AG04449 (cell line): ENCODE results near the gene IGSF21.

ENCODE experiments used
- CTCF ChIA-PET: fragments of 350-600 bp; formaldehyde crosslinking; extraction: SDS; loops from one replicate; lab custom pipeline; 2021; ENCODE audit warnings: antibody characterized with exemption; lab: Yijun Ruan, JAX
- POLR2A ChIA-PET: fragments of 400-600, 350-600 bp; formaldehyde crosslinking; extraction: SDS; loops from one replicate; lab custom pipeline; 2020; ENCODE audit warnings: antibody characterized with exemption, inconsistent platforms; lab: Yijun Ruan, JAX
- DNase-seq: peaks from one replicate; pipeline ENCODE4 v3.0.0-alpha.2; 2010; ENCODE audit warnings: low read depth, low spot score
- H3K4me3 ChIP-seq: 2 replicates; pipeline ENCODE4 v1.5.1; 2011; ENCODE audit warnings: low read depth, mild to moderate bottlenecking, control low read depth, low read length
- TF ChIP-seq, protein P1 (sequence below): IDR thresholded peaks from one replicate; pipeline ENCODE4 v1.5.1; 2011; ENCODE audit warnings: mild to moderate bottlenecking, moderate library complexity, low read length, control low read depth, inconsistent platforms; ENCODE audit not compliant: insufficient read depth; ENCODE audit errors: missing control alignments

The IGSF21 gene

DNA sequence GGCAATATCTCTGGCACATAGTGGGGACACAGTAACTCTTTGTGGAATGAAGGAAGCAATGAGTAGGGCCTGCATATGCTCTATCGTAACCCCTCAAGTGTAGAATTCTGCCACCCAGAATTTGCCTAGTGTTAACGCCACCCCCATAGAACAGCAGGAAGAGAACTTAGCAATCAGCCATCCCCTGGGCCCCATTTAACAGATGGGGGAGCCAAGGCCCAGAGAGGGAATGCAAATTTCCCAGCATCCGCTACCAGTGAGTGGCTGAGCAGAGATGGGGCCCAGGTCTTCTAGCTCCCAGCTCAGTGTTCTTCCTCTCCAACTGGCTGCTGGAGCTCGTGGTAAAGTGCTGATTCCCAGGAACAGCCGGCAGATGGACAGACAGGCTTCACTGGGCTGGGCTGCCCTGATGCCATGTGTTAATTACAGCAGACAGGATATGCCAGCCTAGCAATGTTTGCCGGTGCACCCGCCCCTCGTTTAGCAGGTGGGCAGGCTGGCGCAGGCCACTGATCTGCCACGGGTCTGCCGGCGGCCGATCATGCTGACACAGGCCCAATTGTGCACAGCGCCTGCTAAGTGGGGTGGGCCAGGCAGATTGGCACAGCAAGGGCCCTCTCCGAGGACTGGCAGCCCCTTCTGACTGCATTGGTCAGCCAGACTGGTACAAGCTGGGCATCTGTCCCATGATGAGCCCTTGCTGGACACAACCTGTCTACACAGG, 171.9 kb downstream of the IGSF21 start:
- CTCF ChIA-PET: no interaction called here
- no peak for DNase-seq
- no peak overlapping the region for H3K4me3 ChIP-seq
- POLR2A ChIA-PET: no interaction called here
- TF ChIP-seq, protein P1, sequence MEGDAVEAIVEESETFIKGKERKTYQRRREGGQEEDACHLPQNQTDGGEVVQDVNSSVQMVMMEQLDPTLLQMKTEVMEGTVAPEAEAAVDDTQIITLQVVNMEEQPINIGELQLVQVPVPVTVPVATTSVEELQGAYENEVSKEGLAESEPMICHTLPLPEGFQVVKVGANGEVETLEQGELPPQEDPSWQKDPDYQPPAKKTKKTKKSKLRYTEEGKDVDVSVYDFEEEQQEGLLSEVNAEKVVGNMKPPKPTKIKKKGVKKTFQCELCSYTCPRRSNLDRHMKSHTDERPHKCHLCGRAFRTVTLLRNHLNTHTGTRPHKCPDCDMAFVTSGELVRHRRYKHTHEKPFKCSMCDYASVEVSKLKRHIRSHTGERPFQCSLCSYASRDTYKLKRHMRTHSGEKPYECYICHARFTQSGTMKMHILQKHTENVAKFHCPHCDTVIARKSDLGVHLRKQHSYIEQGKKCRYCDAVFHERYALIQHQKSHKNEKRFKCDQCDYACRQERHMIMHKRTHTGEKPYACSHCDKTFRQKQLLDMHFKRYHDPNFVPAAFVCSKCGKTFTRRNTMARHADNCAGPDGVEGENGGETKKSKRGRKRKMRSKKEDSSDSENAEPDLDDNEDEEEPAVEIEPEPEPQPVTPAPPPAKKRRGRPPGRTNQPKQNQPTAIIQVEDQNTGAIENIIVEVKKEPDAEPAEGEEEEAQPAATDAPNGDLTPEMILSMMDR: no peak

DNA sequence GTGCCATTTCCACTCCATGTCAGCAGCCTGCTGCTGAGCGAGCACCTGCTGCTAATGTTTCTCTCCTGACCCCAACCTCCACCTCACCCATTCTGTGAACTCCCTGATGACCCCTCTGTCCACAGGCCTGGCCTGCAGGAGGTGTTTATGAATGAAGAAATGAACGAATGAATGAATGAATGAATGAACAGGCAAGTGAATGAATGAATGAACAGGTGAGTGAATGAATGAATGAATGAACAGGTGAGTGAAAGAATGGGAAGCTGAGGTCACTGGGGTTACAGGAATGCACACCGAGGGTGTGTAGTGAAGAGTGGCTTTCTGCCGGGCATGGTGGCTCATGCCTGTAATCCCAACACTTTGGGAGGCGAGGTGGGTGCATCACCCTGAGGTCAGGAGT, 173.4 kb downstream of the IGSF21 start:
- H3K4me3 ChIP-seq: no peak overlapping the region
- TF ChIP-seq, protein P1: no peak
- DNase-seq: no peak
- POLR2A ChIA-PET: no interaction called here
- CTCF ChIA-PET: no interaction called here

DNA sequence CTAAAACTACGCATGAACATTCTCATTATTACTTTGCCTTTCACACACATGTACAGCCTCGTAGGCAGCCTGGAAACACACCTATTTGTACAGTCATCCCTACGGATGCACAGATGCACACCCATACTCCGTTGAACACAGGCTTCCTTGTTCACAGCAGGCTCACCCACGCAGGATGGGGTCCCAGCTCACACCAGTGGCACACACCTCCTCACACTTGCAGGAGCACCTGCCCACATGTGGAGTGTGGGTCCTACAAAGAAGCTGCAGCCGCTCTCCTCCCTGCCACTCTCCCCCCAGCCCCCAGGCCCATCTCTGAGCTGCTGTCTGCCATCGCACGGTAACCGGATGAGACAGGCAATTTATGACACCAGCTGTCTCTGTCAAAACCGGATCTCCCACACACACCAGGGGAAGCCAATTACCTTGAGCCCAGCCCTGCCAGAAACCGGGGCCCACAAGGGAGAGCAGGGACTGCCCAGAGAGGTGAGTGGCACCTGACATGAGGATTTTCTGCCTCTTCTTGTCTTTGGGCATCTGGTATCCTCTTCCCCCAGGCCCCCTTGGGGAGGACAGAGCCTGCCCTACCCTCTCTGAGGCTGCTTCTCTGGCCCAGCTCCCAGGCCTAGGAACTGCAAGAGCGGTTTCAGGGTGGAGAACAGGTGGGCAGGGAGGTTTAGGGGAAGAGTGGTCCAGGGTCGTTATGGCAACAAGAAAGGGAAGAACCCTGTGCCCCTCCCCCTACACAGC, 175.4 kb downstream of the IGSF21 start:
- no peak for DNase-seq
- ChIA-PET POLR2A (no interaction called here), CTCF (no interaction called here)
- TF ChIP-seq, protein P1: no peak
- no peak overlapping the region for H3K4me3 ChIP-seq

DNA sequence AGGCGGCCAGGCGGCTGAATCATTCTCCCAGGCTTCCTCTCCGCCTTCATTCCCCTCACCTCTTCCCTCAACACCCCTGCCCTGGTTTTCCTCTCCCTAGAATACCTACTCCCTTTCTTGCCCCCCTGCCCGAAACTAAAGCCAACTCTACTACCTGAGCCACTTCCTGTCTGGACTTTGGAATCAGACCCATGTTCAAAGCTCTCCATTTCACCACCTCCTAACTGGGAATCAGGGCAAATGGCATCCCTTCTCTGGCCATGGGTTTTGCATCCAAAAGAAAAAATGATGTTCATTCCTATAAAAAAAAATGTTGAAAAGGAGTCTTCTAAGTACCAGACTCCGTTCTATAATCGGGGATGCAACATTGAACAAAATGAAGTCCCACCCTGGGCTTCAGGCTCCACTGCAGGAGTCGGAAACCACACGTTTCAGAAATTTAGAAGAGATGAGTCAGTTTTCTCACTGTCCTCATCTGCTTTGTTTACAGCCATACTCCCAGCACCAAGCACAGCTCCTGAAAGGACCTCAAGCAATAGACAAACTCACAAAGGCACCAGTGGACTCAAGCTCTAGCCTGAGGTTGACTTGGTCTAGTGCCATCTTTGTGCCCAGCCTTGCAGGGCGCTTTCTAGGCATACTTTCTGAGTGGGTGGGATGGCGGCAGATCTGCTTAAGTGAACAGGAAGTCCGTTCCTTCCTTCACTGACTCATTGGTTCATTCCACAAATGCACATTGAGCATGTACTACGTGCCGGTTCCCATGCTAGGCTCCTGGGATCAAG, 176.2 kb downstream of the IGSF21 start:
- no peak for DNase-seq
- ChIA-PET POLR2A (no interaction called here), CTCF (no interaction called here)
- TF ChIP-seq, protein P1: no peak
- no peak overlapping the region for H3K4me3 ChIP-seq

DNA sequence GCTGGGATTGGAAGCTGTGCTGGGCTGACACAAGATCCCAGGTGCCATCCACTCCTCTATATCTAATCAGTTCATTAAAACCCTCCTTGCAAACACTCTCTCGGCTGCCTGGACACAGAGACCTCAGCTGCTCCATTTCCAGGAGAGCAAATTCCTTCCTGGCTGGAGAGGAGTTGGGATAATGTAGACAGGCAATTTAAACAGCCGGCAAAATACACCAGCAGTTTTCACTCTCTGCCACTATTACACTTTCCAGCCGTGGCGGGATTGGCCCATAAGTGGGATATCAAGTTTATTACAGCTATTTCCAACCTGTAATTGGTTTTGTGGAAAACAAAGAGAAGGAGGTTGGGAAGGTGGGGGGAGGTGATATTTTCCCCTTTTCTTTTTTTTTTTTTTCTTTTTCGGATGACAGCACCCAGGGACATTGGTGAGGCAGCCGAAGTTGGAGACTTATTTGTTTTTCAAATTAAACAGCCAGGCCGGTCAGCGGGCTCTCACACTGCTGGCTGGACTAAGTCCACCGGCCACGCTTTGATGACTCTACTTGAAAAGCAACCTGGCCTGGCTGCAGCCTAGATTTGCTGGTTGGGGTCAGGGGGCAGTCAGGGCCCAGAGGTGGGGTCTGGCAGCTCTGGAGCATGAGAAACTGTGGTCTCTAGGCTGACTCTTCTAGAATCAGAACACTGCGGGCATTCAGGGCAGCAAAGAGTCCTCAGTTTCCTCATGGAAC, 177.4 kb downstream of the IGSF21 start:
- TF ChIP-seq, protein P1: no peak
- POLR2A ChIA-PET: no interaction called here
- no peak for DNase-seq
- CTCF ChIA-PET: interaction anchor here (1.3 kb wide), 1 partner anchor 14 kb away, joined by 3 read pairs; no protein-coding TSS in a partner anchor
- no peak overlapping the region for H3K4me3 ChIP-seq
